Activated CD8-positive, alpha-beta memory T cell treated with anti-CD3 and anti-CD28 coated beads for 36 hours (primary cell): Measurements from ENCODE around the gene SAMD11. TPM values are rescaled to one million over a fixed set of nuclear protein-coding genes. Genes with fewer than 3 reads are reported as not detected.

Experiments used
- CTCF ChIA-PET: fragments of 350-600 bp; sonication (Branson Sonifier 250); formaldehyde crosslinking; loops from one replicate; lab custom pipeline; 2021; ENCODE audit warnings: antibody characterized with exemption; lab: Charles Lee
- POLR2A ChIA-PET: fragments of 350-600 bp; sonication (Branson Sonifier 250); formaldehyde crosslinking; loops from one replicate; lab custom pipeline; 2021; ENCODE audit warnings: antibody characterized with exemption; lab: Charles Lee
- total RNA-seq, 2 experiments: library from RNA; stranded (reverse); gene quantifications; one replicate each; pipeline ENCODE4 v1.2.3, GENCODE V29; 2021

Gene SAMD11
- total RNA-seq, 2 experiments from 2014 or later: not detected

DNA sequence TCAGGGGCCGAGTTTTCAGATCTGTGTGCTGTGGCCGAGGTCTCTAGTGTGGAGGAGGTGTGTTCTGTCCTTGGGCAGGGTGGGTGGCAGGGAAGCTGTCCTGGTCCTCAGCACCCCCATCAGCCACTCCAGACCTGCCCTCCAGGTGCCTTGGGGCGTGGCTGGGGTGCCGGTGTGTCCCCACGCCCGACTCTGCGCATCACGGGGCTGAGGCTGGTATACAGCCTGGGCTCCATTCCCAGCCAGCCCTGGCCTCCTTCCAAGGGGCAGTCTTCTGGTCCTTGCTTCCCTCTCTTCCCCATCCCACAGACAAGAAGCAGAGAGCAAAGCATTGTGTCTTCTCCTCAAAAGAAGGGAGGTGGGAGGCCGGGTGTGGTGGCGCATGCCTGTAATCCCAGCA lies 4.0 kb downstream of the SAMD11 start:
- CTCF ChIA-PET: interaction anchor here (1.9 kb wide), 1 partner anchor 10 kb away, joined by 6 read pairs; no protein-coding TSS in a partner anchor

GRCh38 chr1:928825-929661 lies 5.3 kb downstream of the SAMD11 start:
- ChIA-PET POLR2A (no interaction called here), CTCF (interaction anchor here (0.8 to 1.9 kb wide), 2 partner anchors 9 to 11 kb away, joined by 3 to 6 read pairs; no protein-coding TSS in a partner anchor)

More for the DNA sequence above, 4.0 kb downstream of the SAMD11 start:
- POLR2A ChIA-PET: no interaction called here

GRCh38 chr1:929712-930632 lies 6.2 kb downstream of the SAMD11 start:
- ChIA-PET POLR2A (no interaction called here), CTCF (interaction anchor here (2.2 kb wide), 1 partner anchor 12 kb away, joined by 6 read pairs; no protein-coding TSS in a partner anchor)

- ChIA-PET POLR2A (no interaction called here), CTCF (interaction anchor here (2.2 kb wide), 1 partner anchor 11 kb away, joined by 6 read pairs; no protein-coding TSS in a partner anchor)
These were observed 7.0 kb downstream of the SAMD11 start for GRCh38 chr1:930633-931138.

- POLR2A ChIA-PET: no interaction called here
- CTCF ChIA-PET: interaction anchor here (2.2 kb wide), 1 partner anchor 10 kb away, joined by 6 read pairs; no protein-coding TSS in a partner anchor
These were observed 7.9 kb downstream of the SAMD11 start for GRCh38 chr1:931380-932172.

DNA sequence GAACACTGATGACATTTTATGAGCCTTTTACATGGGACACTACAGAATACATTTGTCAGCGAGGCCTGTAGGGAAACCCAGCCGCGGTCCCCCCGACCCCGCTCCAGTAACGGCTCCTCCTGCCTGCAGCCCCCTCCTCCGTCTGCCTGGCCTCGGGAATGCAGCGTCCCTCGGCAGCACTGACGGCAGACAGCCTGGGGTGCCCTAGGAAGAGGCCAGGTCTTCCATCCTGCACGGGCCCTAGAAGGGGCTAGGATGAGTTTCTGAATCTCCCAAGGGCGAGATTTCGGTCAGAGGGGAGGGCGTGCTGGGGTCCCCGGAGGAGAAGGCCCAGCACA lies 8.4 kb downstream of the SAMD11 start:
- CTCF ChIA-PET: interaction anchor here (2.2 kb wide), 1 partner anchor 10 kb away, joined by 6 read pairs; no protein-coding TSS in a partner anchor
- POLR2A ChIA-PET: no interaction called here

- CTCF ChIA-PET: no interaction called here
These were observed 9.3 kb downstream of the SAMD11 start for GRCh38 chr1:932776-933602.

DNA sequence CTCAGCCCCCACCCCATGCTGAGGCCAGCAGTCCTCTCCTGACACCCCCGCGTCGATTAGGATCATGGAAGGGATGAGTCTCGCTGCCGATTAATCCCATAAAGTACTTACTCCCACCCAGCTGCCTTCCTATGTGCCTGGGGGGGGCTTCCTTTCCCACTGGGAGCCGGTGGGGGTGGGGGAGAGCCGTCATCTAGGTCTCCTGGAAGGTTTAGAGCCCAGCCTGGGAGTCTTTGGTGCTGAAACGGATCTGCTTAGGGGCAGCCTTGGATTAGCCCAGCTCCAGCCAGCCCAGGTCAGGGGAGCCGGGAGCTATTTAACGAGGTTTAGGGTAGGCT lies 9.8 kb downstream of the SAMD11 start:
- CTCF ChIA-PET: no interaction called here
- POLR2A ChIA-PET: no interaction called here

More at GRCh38 chr1:932776-933602, 9.3 kb downstream of the SAMD11 start:
- POLR2A ChIA-PET: no interaction called here

DNA sequence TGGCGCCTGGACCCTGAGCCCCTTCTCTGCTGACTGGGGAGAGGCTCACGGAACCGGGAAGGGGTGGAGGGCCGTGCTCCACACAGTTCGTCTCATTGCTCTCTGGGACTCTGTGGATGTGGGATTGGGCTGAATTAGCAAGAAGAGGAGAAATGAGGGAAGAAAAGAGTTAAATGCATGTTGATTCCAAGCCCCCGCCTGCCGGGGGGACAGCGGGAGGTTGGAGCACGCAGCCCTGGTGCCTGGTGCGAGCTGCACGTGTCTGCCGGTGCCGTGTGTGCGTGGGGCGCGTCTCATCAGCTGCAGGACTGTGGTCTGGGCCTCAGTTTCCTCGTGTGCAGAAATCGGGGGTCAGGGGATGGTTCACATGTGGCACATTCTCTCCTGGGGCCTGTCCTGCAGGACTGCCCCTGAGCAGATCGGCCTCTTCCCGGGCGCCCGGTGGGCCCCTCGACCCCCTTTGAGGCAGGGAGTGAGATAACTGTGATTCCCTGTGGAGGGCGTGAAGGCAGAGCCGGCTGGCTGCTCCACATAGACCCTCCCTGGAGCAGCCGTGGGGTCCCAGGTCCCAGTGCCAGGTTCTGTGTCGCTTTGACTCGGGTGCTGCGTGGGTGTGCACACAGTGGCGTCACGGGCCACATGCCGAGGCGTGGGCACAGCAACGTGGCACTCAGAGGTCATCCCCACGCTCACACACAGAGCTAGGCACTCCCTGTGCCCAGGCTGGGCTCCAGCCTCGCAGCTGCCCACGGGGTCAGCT lies 11.4 kb downstream of the SAMD11 start:
- CTCF ChIA-PET: no interaction called here
- POLR2A ChIA-PET: no interaction called here

- POLR2A ChIA-PET: no interaction called here
- CTCF ChIA-PET: no interaction called here
These were observed 12.1 kb downstream of the SAMD11 start for GRCh38 chr1:935751-936231.

DNA sequence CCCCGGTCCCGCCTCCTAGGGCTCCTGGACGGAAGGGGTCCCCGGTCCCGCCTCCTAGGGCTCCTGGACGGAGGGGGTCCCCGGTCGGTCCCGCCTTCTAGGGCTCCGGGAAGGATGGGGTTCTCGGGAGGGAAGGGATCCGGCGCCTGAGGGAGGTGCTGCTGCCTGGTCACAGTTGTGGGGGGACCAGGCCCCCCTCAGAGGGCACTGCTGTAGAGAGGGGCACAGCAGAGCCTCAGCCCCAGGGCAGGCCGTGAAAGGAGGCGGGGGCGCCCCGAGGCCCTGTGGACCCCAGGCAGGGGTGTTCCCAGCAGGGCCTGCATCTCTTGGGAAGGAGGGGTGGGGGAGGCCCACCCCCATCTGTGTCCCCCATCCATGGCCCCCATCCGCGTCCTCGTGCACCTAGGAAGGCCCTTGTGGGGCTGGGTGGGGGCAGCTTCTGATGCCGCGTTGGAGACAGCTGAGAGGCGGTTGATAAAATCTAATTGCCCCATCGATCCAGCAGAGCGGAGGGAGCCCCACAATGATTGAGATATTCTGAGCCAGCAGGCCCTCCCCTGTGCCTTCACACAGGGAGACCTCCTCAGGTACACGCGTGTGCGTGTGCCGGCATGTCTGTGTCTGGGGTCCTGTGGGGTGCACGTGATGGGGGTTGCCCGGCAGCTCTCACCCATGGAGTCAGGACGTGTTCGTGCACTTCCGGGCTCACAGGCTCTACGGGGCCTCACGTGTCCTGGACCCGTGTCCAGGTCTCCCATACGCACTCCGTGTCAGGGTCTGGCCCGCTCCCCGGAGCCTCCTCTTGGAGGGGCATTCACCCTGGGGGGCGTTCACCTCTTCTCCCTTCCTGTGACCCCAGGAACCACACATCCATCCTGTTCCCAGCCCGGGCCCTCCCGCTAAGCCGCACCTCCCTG lies 12.9 kb downstream of the SAMD11 start:
- ChIA-PET CTCF (no interaction called here), POLR2A (no interaction called here)

DNA sequence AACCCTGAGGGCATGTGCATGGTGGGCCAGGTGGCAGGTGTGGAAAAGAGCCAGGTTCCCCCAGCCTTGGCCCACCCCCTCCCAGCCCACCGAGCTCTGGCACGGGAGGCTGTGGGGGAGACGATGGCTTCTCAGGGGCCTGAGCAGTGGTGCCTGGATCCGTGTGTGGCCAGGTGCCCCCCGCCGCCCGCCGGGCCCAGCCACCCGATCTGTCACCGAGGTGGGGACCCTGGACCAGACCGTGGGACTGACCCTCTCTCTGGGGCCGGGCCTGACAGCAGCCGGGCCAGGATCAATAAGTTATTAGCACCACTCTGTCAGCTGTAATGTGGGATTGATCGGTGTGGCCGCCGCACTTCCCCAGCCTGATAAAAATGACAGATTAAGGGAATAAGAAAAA lies 13.8 kb downstream of the SAMD11 start:
- CTCF ChIA-PET: interaction anchor here (1.1 to 1.6 kb wide), 2 partner anchors 9 to 31 kb away, joined by 5 to 6 read pairs; no protein-coding TSS in a partner anchor

GRCh38 chr1:938088-938683 lies 14.5 kb downstream of the SAMD11 start:
- CTCF ChIA-PET: interaction anchor here (1.1 to 1.6 kb wide), 3 partner anchors 10 to 33 kb away, joined by 3 to 6 read pairs (median 5); no protein-coding TSS in a partner anchor
- POLR2A ChIA-PET: interaction anchor here (0.6 kb wide), 1 partner anchor 18 kb away, joined by 3 read pairs; no protein-coding TSS in a partner anchor

More for the DNA sequence above, 13.8 kb downstream of the SAMD11 start:
- POLR2A ChIA-PET: no interaction called here

- CTCF ChIA-PET: interaction anchor here (1.0 to 1.6 kb wide), 4 partner anchors 11 to 49 kb away, joined by 3 to 6 read pairs (median 4); no protein-coding TSS in a partner anchor
These were observed 15.2 kb downstream of the SAMD11 start for GRCh38 chr1:938711-939489.

More at GRCh38 chr1:938711-939489, 15.2 kb downstream of the SAMD11 start:
- POLR2A ChIA-PET: no interaction called here
